Measurements from ENCODE around the gene CACNA1G.

GRCh38 chr17:50558091-50558490, 2.4 kb upstream of the CACNA1G start:
- TF ChIP-seq EZH2phosphoT487 (IDR thresholded peaks at IDR 0.05; ENCODE audit: insufficient read depth, low read depth) (no peak), EZH2 (IDR thresholded peaks at IDR 0.05; ENCODE audit: insufficient read depth, poor library complexity, severe bottlenecking) (no peak)
